Esophagus (tissue), 2 donors: Measurements from ENCODE around the gene EBPL. TPM values are rescaled to one million over a fixed set of nuclear protein-coding genes. Genes with fewer than 3 reads are reported as not detected.

ENCODE experiments used
- polyA plus RNA-seq, 2 donors: library from polyadenylated mRNA; stranded (reverse); fragments of 200-250 nt; gene quantifications; one replicate each; pipeline ENCODE4 v1.2.3, GENCODE V29; 2013
- donor health status: healthy with polysubstance abuse.
- donor health status: Bipolar disorder and iron deficiency.

The EBPL gene
- polyA plus RNA-seq, 2 donors: 53.0 to 73.6 TPM

Other genes with a start within 250 kb of the EBPL start
- gene CAB39L, start 247.4 kb downstream of the EBPL start, polyA plus RNA-seq: 10 to 100 TPM in 1 of 2 donors, 1 to 10 TPM in 1; 9.8 to 15.9 TPM
- 1 to 10 TPM; 2.0 to 2.1 TPM for gene SETDB2, start 247.2 kb downstream of the EBPL start, polyA plus RNA-seq
- 10 to 100 TPM; 24.5 to 55.4 TPM for gene PHF11, start 195.5 kb downstream of the EBPL start, polyA plus RNA-seq
- 1 to 10 TPM; 3.0 to 4.0 TPM for gene RCBTB1, start 105.9 kb downstream of the EBPL start, polyA plus RNA-seq
- 1 to 10 TPM; 1.3 to 2.0 TPM for gene ARL11, start 63.0 kb downstream of the EBPL start, polyA plus RNA-seq
- 10 to 100 TPM; 11.7 to 15.0 TPM for gene KPNA3, start 101.2 kb upstream of the EBPL start, polyA plus RNA-seq
- gene SPRYD7, start 244.9 kb upstream of the EBPL start, polyA plus RNA-seq: 1 to 10 TPM; 7.0 to 8.2 TPM